ENCODE results near the gene NDUFC1. TPM values are rescaled to one million over a fixed set of nuclear protein-coding genes. Genes with fewer than 3 reads are reported as not detected.
"Not testable (repeated sequence)": the region's sequence is repeated elsewhere in the genome, so short reads cannot be mapped to it uniquely, and the experiment has no call there.

Gene NDUFC1
- total RNA-seq, 1 experiment from 2014 or later: 56.5 TPM

DNA sequence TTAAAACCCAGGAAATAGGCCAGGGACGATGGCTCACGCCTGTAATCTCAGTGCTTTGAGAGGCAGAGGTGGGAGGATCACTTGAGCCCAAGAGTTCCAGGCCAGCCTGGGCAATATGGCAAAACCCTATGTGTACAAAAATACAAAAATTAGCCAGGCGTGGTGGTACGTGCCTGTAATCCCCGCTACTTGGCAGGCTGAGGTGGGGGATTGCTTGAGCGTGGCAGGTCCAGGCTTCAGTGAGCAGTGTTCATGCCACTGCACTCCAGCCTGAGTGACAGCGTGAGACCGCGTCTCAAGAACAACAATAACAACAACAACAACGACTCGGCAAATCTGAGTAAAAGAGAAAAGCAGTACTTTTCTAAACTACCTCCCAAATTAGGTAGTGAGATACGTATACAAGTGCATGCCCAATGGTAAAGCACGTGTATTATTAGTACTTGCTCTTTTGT lies 13.0 kb upstream of the NDUFC1 start:
- in situ Hi-C loops (cut with HindIII; ENCODE audit: low pct_unique_long_range_greater_than_20kb, low sequenced_read_pairs) (no loop called here), intact Hi-C loops (cut with micrococcal nuclease; ENCODE audit: unreplicated experiment) (no loop called here)
- Histone ChIP-seq H3K36me3 (ENCODE audit: control insufficient read depth, insufficient read depth, low read length) (peaks cover 2% of the 10 kb centered on the region), H3K4me3 (ENCODE audit: low read depth in 2 of 2, low read length in 2 of 2) (no peak overlapping the region), H3K9me3 (ENCODE audit: control insufficient read depth, insufficient read depth, low read depth, low read length) (no peaks in the 10 kb centered on the region), H3K4me1 (ENCODE audit: control insufficient read depth, insufficient read depth, low read length) (peaks cover 3% of the 10 kb centered on the region; the same call in 1 of the 2 replicates), H3K27me3 (ENCODE audit: control insufficient read depth, insufficient read depth, low read length) (no peaks in the 10 kb centered on the region), H3K27ac (ENCODE audit: low read length) (no peak overlapping the region)
- TF ChIP-seq TCF7L2 (IDR thresholded peaks at IDR 0.05; ENCODE audit: low read depth, low read length) (no peak), SIN3A (IDR thresholded peaks at IDR 0.05; ENCODE audit: borderline replicate concordance, insufficient read depth, low read depth, low read length) (no peak), POLR2AphosphoS5 (IDR thresholded peaks at IDR 0.05; ENCODE audit: low read depth, low read length) (no peak)
- TF ChIP-seq, protein P1, sequence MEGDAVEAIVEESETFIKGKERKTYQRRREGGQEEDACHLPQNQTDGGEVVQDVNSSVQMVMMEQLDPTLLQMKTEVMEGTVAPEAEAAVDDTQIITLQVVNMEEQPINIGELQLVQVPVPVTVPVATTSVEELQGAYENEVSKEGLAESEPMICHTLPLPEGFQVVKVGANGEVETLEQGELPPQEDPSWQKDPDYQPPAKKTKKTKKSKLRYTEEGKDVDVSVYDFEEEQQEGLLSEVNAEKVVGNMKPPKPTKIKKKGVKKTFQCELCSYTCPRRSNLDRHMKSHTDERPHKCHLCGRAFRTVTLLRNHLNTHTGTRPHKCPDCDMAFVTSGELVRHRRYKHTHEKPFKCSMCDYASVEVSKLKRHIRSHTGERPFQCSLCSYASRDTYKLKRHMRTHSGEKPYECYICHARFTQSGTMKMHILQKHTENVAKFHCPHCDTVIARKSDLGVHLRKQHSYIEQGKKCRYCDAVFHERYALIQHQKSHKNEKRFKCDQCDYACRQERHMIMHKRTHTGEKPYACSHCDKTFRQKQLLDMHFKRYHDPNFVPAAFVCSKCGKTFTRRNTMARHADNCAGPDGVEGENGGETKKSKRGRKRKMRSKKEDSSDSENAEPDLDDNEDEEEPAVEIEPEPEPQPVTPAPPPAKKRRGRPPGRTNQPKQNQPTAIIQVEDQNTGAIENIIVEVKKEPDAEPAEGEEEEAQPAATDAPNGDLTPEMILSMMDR (IDR thresholded peaks at IDR 0.05): no peak
- TF ChIP-seq, protein P2, sequence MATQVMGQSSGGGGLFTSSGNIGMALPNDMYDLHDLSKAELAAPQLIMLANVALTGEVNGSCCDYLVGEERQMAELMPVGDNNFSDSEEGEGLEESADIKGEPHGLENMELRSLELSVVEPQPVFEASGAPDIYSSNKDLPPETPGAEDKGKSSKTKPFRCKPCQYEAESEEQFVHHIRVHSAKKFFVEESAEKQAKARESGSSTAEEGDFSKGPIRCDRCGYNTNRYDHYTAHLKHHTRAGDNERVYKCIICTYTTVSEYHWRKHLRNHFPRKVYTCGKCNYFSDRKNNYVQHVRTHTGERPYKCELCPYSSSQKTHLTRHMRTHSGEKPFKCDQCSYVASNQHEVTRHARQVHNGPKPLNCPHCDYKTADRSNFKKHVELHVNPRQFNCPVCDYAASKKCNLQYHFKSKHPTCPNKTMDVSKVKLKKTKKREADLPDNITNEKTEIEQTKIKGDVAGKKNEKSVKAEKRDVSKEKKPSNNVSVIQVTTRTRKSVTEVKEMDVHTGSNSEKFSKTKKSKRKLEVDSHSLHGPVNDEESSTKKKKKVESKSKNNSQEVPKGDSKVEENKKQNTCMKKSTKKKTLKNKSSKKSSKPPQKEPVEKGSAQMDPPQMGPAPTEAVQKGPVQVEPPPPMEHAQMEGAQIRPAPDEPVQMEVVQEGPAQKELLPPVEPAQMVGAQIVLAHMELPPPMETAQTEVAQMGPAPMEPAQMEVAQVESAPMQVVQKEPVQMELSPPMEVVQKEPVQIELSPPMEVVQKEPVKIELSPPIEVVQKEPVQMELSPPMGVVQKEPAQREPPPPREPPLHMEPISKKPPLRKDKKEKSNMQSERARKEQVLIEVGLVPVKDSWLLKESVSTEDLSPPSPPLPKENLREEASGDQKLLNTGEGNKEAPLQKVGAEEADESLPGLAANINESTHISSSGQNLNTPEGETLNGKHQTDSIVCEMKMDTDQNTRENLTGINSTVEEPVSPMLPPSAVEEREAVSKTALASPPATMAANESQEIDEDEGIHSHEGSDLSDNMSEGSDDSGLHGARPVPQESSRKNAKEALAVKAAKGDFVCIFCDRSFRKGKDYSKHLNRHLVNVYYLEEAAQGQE (IDR thresholded peaks at IDR 0.05; ENCODE audit: insufficient read depth in 1 of 2, low read depth in 2 of 2, low read length in 1 of 2): no peak
- DNase-seq (ENCODE audit: low read depth, low spot score) (no peak), ATAC-seq (0 out of 2 replicates have a peak, but pooled peaks have one; percentile 21)
- ChIA-PET POLR2A (no interaction called here), CTCF (no interaction called here)
- BruUV-seq (replicated peaks): no TSS peak

DNA sequence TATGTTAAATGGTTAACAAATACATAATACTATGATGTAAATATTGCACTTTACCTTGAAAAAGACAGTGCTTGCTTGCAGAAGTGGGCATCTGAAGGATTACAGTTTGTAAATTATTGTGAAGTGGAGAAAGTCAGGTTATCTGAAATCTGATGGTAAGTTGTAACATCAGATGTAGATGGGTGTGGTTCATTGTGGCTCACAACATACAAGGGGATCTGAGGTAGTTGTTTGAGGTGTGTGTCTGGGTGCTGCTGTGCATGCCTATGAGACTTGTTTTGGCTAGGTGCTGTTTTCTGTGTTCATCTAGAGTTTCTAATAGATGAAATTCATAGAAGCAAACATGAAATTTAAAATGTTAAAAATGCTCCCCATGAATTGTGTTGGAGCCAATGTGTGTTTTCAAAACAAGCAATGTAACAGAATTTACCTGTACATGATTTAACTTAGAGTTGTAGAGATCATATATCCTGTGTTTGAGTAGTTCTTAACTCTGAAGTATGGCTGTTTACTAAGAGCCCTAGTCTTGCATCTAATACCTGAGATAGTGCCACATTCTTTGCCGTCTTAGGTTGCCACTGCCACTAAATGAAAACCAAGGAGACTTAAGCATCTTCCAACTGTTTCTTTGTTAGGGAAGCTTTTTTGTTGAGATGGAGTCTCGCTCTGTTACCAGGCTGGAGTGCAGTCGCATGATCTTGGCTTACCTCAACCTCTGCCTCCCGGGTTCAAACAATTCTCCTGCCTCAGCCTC lies 11.9 kb upstream of the NDUFC1 start:
- TF ChIP-seq TCF7L2 (IDR thresholded peaks at IDR 0.05; ENCODE audit: low read depth, low read length): no peak
- no peak for TF ChIP-seq POLR2AphosphoS5 (IDR thresholded peaks at IDR 0.05; ENCODE audit: low read depth, low read length)
- no peak for TF ChIP-seq SIN3A (IDR thresholded peaks at IDR 0.05; ENCODE audit: borderline replicate concordance, insufficient read depth, low read depth, low read length)
- TF ChIP-seq, protein P1 (IDR thresholded peaks at IDR 0.05): no peak
- Histone ChIP-seq H3K9me3 (ENCODE audit: control insufficient read depth, insufficient read depth, low read depth, low read length) (no peaks in the 10 kb centered on the region), H3K4me3 (ENCODE audit: low read depth in 2 of 2, low read length in 2 of 2) (no peak overlapping the region), H3K27me3 (ENCODE audit: control insufficient read depth, insufficient read depth, low read length) (no peaks in the 10 kb centered on the region), H3K36me3 (ENCODE audit: control insufficient read depth, insufficient read depth, low read length) (peaks cover 2% of the 10 kb centered on the region), H3K4me1 (ENCODE audit: control insufficient read depth, insufficient read depth, low read length) (0 out of 2 replicates have a peak, but pooled peaks cover 3% of the 10 kb centered on the region), H3K27ac (ENCODE audit: low read length) (no peak overlapping the region)
- ChIA-PET CTCF (no interaction called here), POLR2A (no interaction called here)
- in situ Hi-C loops (cut with HindIII; ENCODE audit: low pct_unique_long_range_greater_than_20kb, low sequenced_read_pairs): no loop called here
- intact Hi-C loops (cut with micrococcal nuclease; ENCODE audit: unreplicated experiment): no loop called here
- BruUV-seq (replicated peaks): no TSS peak
- DNase-seq (ENCODE audit: low read depth, low spot score) (no peak), ATAC-seq (no peak)

DNA sequence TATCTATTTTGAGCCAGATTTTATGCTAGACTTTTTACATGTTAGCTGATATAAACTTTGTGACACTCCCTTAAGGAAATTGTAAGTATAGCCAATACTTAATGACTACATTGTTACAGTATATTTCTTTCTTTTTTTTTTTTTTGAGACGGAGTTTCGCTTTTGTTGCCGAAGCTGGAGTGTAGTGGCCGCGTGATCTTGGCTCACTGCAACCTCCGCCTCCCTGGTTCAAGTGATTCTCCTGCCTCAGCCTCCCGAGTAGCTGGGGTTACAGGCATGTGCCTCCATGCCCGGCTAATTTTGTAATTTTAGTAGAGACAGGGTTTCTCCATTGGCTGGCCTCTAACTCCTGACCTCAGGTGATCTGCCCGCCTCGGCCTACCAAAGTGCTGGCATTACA lies 11.1 kb upstream of the NDUFC1 start:
- POLR2A ChIA-PET; DNase-seq (ENCODE audit: low read depth, low spot score); in situ Hi-C loops (cut with HindIII; ENCODE audit: low pct_unique_long_range_greater_than_20kb, low sequenced_read_pairs); intact Hi-C loops (cut with micrococcal nuclease; ENCODE audit: unreplicated experiment); H3K4me3 ChIP-seq (ENCODE audit: low read depth in 2 of 2, low read length in 2 of 2); ATAC-seq; CTCF ChIA-PET; H3K9me3 ChIP-seq (ENCODE audit: control insufficient read depth, insufficient read depth, low read depth, low read length); H3K27ac ChIP-seq (ENCODE audit: low read length); H3K4me1 ChIP-seq (ENCODE audit: control insufficient read depth, insufficient read depth, low read length); BruUV-seq (replicated peaks); H3K36me3 ChIP-seq (ENCODE audit: control insufficient read depth, insufficient read depth, low read length); H3K27me3 ChIP-seq (ENCODE audit: control insufficient read depth, insufficient read depth, low read length): not testable (repeated sequence)

Measured in Panc1 (cell line).